ENCODE data around the gene OCIAD2. TPM values are rescaled to one million over a fixed set of nuclear protein-coding genes. Genes with fewer than 3 reads are reported as not detected.

OCIAD2 gene
- total and polyA plus RNA-seq, 2 of the 4 experiments (the other 2 are of a cell fraction), result 16.5 to 21.4 TPM

DNA sequence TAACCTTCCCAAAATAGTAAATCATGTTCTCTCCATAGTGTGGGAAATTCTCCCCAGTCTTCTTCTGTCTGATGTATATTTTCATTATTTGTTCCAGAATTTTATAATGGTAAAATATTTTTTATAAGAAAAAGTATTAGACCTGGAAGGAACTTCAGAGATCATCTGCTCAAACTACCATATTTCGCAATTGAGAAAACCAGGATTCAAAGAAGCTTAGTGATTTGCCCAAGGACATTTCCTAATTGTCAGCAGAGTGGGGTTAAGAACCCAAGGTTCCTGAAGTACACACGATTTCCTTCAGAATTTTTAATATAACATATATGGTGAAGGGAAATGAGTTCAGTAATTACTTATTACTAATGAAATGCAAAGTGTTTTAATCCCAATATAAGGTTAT lies 51.6 kb downstream of the OCIAD2 start:
- no CpG with 5 or more reads among the region's 2 CpGs for WGBS, 2 experiments (ENCODE audit: extremely low coverage in 2 of 2, insufficient read length in 1 of 2)

More for the DNA sequence above, 51.6 kb downstream of the OCIAD2 start:
- Histone ChIP-seq H3K9me1 (ENCODE audit: insufficient read depth, low read length) (no peaks in the 10 kb centered on the region), H3K79me1 (ENCODE audit: low read depth in 1 of 2, low read length in 2 of 2) (peaks cover 0 to 7% of the 10 kb centered on the region in 2 experiments; a peak in 1 of 4 replicates), H3K9me3 (ENCODE audit: control insufficient read depth, insufficient read depth, low read length) (no peaks in the 10 kb centered on the region), H2BK15ac (ENCODE audit: low read depth, low read length) (no peak overlapping the region), H3K4me3 (ENCODE audit: insufficient read depth, low read depth, low read length) (no peak overlapping the region), H2AFZ (replicated peaks; ENCODE audit: low read length, poor library complexity) (no peak overlapping the region), H2AK9ac (replicated peaks; ENCODE audit: low read depth, low read length, poor library complexity) (no peak overlapping the region), H4K5ac (ENCODE audit: low read depth, low read length) (no peak overlapping the region), H3K27me3 (ENCODE audit: control insufficient read depth, insufficient read depth, low read length) (no peaks in the 10 kb centered on the region), H4K91ac (ENCODE audit: insufficient read depth, low read depth, low read length) (no peak overlapping the region), H2BK120ac (ENCODE audit: low read depth, low read length) (no peak overlapping the region), H3K4ac (ENCODE audit: low read depth, low read length) (no peak overlapping the region), H4K8ac (ENCODE audit: low read depth in 2 of 2, low read length in 2 of 2) (no peak overlapping the region), H2BK5ac (ENCODE audit: low read depth, low read length, poor library complexity, severe bottlenecking) (no peak overlapping the region), H3K27ac (ENCODE audit: insufficient read depth, low read length) (no peak overlapping the region), H3K56ac (ENCODE audit: extremely low read depth, insufficient read depth, low read length) (no peak overlapping the region), H3K4me1 (ENCODE audit: control insufficient read depth, insufficient read depth, low read length) (no peaks in the 10 kb centered on the region), H3K23ac (ENCODE audit: low read depth, low read length) (no peak overlapping the region), H3K36me3 (ENCODE audit: control insufficient read depth, insufficient read depth, low read length) (peaks cover 22% of the 10 kb centered on the region), H2BK20ac (ENCODE audit: low read depth, low read length) (no peak overlapping the region), H4K20me1 (ENCODE audit: insufficient read depth, low read length) (no peaks in the 10 kb centered on the region), H3K18ac (ENCODE audit: low read depth, low read length) (no peak overlapping the region), H3K4me2 (ENCODE audit: low read depth, low read length) (no peak overlapping the region), H3K14ac (replicated peaks; ENCODE audit: low read depth, low read length) (no peak overlapping the region), H3K9ac (ENCODE audit: low read depth, low read length) (no peak overlapping the region), H2AK5ac (ENCODE audit: low read depth, low read length) (no peak overlapping the region)
- no peak for DNase-seq
- in situ Hi-C loops (cut with MboI; ENCODE audit: low sequenced_read_pairs) (no loop called here), intact Hi-C loops (cut with micrococcal nuclease) (no loop called here), dilution Hi-C loops (cut with HindIII; ENCODE audit: low sequenced_read_pairs, unreplicated experiment) (no loop called here)
- ChIA-PET POLR2A (ENCODE audit: unreplicated experiment) (no interaction called here), CTCF (no interaction called here)
- peak; percentile 70 for TF ChIP-seq CEBPB (IDR thresholded peaks at IDR 0.05; ENCODE audit: low read depth, low read length)
- TF ChIP-seq MAFK (IDR thresholded peaks at IDR 0.05; ENCODE audit: low read depth, low read length), result no peak
- ATAC-seq (ENCODE audit: low read depth), result no peak
- BruUV-seq (replicated peaks), result no TSS peak
